NCI-H526 (cell line): ENCODE results near the gene GPATCH8.
"Not testable (repeated sequence)": the region's sequence is repeated elsewhere in the genome, so short reads cannot be mapped to it uniquely, and the experiment has no call there.

ENCODE experiments used
- DNase-seq, 2 experiments: peaks; one replicate each; lab custom pipeline; 2025; lab: John Stamatoyannopoulos, UW

Gene GPATCH8

GRCh38 chr17:44375196-44376017 lies 127.8 kb downstream of the GPATCH8 start:
- DNase-seq = no peak

GRCh38 chr17:44374306-44375195 lies 128.7 kb downstream of the GPATCH8 start:
- DNase-seq = no peak

GRCh38 chr17:44372036-44372435 lies 131.2 kb downstream of the GPATCH8 start:
- no peak for DNase-seq

- DNase-seq = not testable (repeated sequence)
These were observed 133.7 kb downstream of the GPATCH8 start for GRCh38 chr17:44369414-44370023.

GRCh38 chr17:44368391-44369243 lies 134.6 kb downstream of the GPATCH8 start:
- not testable (repeated sequence) for DNase-seq

- DNase-seq = no peak
These were observed 135.8 kb downstream of the GPATCH8 start for GRCh38 chr17:44367231-44367979.

GRCh38 chr17:44365051-44365450 lies 138.2 kb downstream of the GPATCH8 start:
- DNase-seq = not testable (repeated sequence)

GRCh38 chr17:44363613-44364159 lies 139.5 kb downstream of the GPATCH8 start, which contains the start of gene FAM171A2:
FAM171A2 (minus strand) TSS chr17:44363853; CDS start chr17:44363714, 139 bp downstream.
- DNase-seq = peak in 1 of 2 experiments; percentile 92

- peak; percentile 25 to 69 for DNase-seq
These were observed 140.1 kb downstream of the GPATCH8 start for GRCh38 chr17:44362949-44363612.

- peak in 1 of 2 experiments; percentile 58 for DNase-seq
These were observed 140.7 kb downstream of the GPATCH8 start for GRCh38 chr17:44362459-44362948.

GRCh38 chr17:44361292-44362260 lies 141.6 kb downstream of the GPATCH8 start:
- DNase-seq = peak in 1 of 2 experiments; percentile 39

- peak in 1 of 2 experiments; percentile 34 for DNase-seq
These were observed 142.4 kb downstream of the GPATCH8 start for GRCh38 chr17:44360826-44361225.

- DNase-seq = no peak
These were observed 143.1 kb downstream of the GPATCH8 start for GRCh38 chr17:44360144-44360533.

- no peak for DNase-seq
These were observed 143.6 kb downstream of the GPATCH8 start for GRCh38 chr17:44359458-44360143.

- DNase-seq = no peak
These were observed 144.2 kb downstream of the GPATCH8 start for GRCh38 chr17:44359006-44359405.

- no peak for DNase-seq
These were observed 145.1 kb downstream of the GPATCH8 start for GRCh38 chr17:44358066-44358465.

- peak in 1 of 2 experiments; percentile 28 for DNase-seq
These were observed 147.0 kb downstream of the GPATCH8 start for GRCh38 chr17:44356241-44356640.
